OCI-LY7 (cell line): ENCODE data around the gene FBLN2. TPM values are rescaled to one million over a fixed set of nuclear protein-coding genes. Genes with fewer than 3 reads are reported as not detected.

Source experiments
- BruUV-seq: library from RNA; stranded (reverse); fragments of 400-500 nt; replicated peaks from 2 replicates; lab custom pipeline; 2021; lab: Mats Ljungman, UMichigan
- CTCF ChIA-PET: fragments of 300-600 bp; sonication (Branson Sonifier 250); formaldehyde crosslinking; loops from one replicate; lab custom pipeline; 2022; ENCODE audit warnings: antibody characterized with exemption; ENCODE audit not compliant: unreplicated experiment; lab: Charles Lee
- POLR2A ChIA-PET: fragments of 300-600 bp; sonication (Branson Sonifier 250); formaldehyde crosslinking; loops from one replicate; lab custom pipeline; 2022; ENCODE audit warnings: antibody characterized with exemption; lab: Charles Lee
- DNase-seq: peaks from one replicate; pipeline ENCODE4 v3.0.0-alpha.2; 2015; ENCODE audit warnings: low spot score
- H2AFZ ChIP-seq: fragments of 200-600 bp; sonication (generic), shearing (Covaris generic); 2 replicates; pipeline ENCODE4 v1.6.1; 2014; ENCODE audit warnings: mild to moderate bottlenecking, antibody characterized with exemption, low read length, moderate library complexity
- H3K27ac ChIP-seq: fragments of 200-600 bp; sonication (generic); 2 replicates; pipeline ENCODE4 v1.5.1; 2014; ENCODE audit warnings: mixed run types, low read depth, mild to moderate bottlenecking, moderate library complexity, low read length, inconsistent platforms; ENCODE audit not compliant: poor library complexity, severe bottlenecking
- H3K36me3 ChIP-seq: fragments of 200-600 bp; sonication (generic); 2 replicates; pipeline ENCODE4 v1.6.1; 2014; ENCODE audit warnings: mild to moderate bottlenecking, antibody characterized with exemption, low read length, moderate library complexity, mixed read lengths; ENCODE audit not compliant: insufficient read depth
- H3K4me1 ChIP-seq: fragments of 200-600 bp; sonication (generic); 2 replicates; pipeline ENCODE4 v1.5.1; 2014; ENCODE audit warnings: mild to moderate bottlenecking, low read length; ENCODE audit not compliant: insufficient read depth, poor library complexity, severe bottlenecking
- H3K4me2 ChIP-seq: fragments of 200-600 bp; sonication (generic); 2 replicates; pipeline ENCODE4 v1.6.1; 2014; ENCODE audit warnings: mild to moderate bottlenecking, low read length
- H3K4me3 ChIP-seq: fragments of 200-600 bp; sonication (generic); 2 replicates; pipeline ENCODE4 v1.5.1; 2014; ENCODE audit warnings: mild to moderate bottlenecking, low read depth, low read length; ENCODE audit not compliant: poor library complexity, severe bottlenecking
- H3K79me2 ChIP-seq: fragments of 200-600 bp; sonication (generic); 2 replicates; pipeline ENCODE4 v1.6.1; 2016; ENCODE audit warnings: low read depth, mild to moderate bottlenecking, low read length, moderate library complexity, mixed read lengths; ENCODE audit not compliant: insufficient read depth
- H3K9me2 ChIP-seq: fragments of 200-600 bp; sonication (generic); 2 replicates; pipeline ENCODE4 v1.6.1; 2016; ENCODE audit warnings: mild to moderate bottlenecking, low read length, mixed read lengths; ENCODE audit not compliant: insufficient read depth
- H3K9me3 ChIP-seq: fragments of 200-600 bp; sonication (generic); 2 replicates; pipeline ENCODE4 v1.6.1; 2014; ENCODE audit warnings: mild to moderate bottlenecking, mixed run types, low read length, mixed read lengths
- H4K20me1 ChIP-seq: fragments of 200-600 bp; sonication (generic); 2 replicates; pipeline ENCODE4 v1.6.1; 2014; ENCODE audit warnings: mild to moderate bottlenecking, antibody characterized with exemption, low read length, moderate library complexity, mixed read lengths; ENCODE audit not compliant: insufficient read depth
- EZH2phosphoT487 ChIP-seq: fragments of 200-600 bp; sonication (generic); IDR thresholded peaks from 2 replicates; pipeline ENCODE4 v1.6.1; 2018; ENCODE audit warnings: low read depth, borderline replicate concordance, mild to moderate bottlenecking, mixed run types, antibody characterized with exemption, low read length, moderate library complexity, mixed read lengths
- intact Hi-C: fragments of 100-400 bp; cut with micrococcal nuclease; formaldehyde crosslinking; loops from one replicate; pipeline ENCODE4 v1.10.0; 2022; ENCODE audit not compliant: unreplicated experiment
- total RNA-seq, 2 experiments: library from RNA; depleted of rRNA in 1 of 2; stranded (reverse); fragments of >200 nt in 1 of 2; shearing (Covaris generic) in 1 of 2; gene quantifications; 2 replicates each; pipeline ENCODE4 v1.2.3, GENCODE V29; 2014 to 2022
- TF ChIP-seq, protein P1 (sequence below): fragments of 200-600 bp; sonication (generic); conservative IDR thresholded peaks from 2 replicates; pipeline ENCODE4 v1.5.1; 2014; ENCODE audit warnings: mild to moderate bottlenecking, antibody characterized with exemption, low read length, moderate library complexity, mixed read lengths

Gene FBLN2
- total RNA-seq, 2 experiments from 2014 or later = not detected

DNA sequence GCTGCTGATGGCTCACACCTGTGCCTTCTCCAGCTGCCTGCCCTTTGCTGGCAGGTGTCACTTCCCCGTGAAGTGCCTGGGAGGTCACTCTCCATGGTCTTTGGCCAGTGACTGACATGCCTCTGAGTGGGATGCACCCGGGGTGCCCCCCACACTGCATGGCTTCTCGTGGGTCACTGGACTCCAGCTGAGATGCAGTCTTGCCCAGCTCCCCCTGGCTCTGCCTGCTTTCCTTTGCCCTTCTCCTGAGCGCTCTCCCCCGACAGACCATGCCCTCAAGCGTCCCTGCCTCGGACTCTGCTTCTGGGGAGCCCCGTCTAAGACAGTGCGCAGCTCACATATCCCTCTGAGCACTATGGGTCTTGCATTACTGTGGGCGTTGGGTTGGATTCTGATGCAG lies 14.4 kb downstream of the FBLN2 start:
- H3K9me3 ChIP-seq = no peaks in the 10 kb centered on the region
- no peak overlapping the region for H3K27ac ChIP-seq
- no peaks in the 10 kb centered on the region for H3K36me3 ChIP-seq
- no peak overlapping the region for H3K4me2 ChIP-seq
- no peaks in the 10 kb centered on the region for H3K79me2 ChIP-seq
- no peak for DNase-seq
- H3K4me3 ChIP-seq = no peak overlapping the region
- H3K9me2 ChIP-seq = no peaks in the 10 kb centered on the region
- TF ChIP-seq, protein P1, sequence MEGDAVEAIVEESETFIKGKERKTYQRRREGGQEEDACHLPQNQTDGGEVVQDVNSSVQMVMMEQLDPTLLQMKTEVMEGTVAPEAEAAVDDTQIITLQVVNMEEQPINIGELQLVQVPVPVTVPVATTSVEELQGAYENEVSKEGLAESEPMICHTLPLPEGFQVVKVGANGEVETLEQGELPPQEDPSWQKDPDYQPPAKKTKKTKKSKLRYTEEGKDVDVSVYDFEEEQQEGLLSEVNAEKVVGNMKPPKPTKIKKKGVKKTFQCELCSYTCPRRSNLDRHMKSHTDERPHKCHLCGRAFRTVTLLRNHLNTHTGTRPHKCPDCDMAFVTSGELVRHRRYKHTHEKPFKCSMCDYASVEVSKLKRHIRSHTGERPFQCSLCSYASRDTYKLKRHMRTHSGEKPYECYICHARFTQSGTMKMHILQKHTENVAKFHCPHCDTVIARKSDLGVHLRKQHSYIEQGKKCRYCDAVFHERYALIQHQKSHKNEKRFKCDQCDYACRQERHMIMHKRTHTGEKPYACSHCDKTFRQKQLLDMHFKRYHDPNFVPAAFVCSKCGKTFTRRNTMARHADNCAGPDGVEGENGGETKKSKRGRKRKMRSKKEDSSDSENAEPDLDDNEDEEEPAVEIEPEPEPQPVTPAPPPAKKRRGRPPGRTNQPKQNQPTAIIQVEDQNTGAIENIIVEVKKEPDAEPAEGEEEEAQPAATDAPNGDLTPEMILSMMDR = no peak
- TF ChIP-seq EZH2phosphoT487 = no peak
- no peak overlapping the region for H2AFZ ChIP-seq
- POLR2A ChIA-PET = no interaction called here
- intact Hi-C loops = no loop called here
- no peaks in the 10 kb centered on the region for H4K20me1 ChIP-seq
- no peaks in the 10 kb centered on the region for H3K4me1 ChIP-seq
- CTCF ChIA-PET = no interaction called here
- no TSS peak for BruUV-seq

DNA sequence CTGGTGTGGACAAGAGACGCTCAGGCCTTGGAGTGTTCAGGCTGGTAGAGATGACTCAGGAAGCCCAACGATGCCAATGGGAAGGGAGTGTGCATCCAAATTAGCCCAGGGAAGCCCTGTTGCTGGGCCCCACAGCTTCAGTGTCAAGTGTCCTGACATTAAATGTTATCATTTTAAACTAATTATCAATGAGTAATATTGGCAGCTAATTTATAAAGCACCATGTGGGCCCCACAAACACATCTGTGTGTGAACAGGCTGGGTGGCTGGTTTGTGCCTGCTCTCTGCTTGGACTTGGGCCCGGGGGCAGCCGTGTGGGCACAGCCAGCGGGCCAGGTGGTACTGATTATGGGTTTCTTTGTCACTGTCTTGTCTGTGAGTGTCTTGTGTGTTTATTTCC lies 15.0 kb downstream of the FBLN2 start:
- TF ChIP-seq, protein P1 = no peak
- TF ChIP-seq EZH2phosphoT487 = no peak
- POLR2A ChIA-PET = no interaction called here
- Histone ChIP-seq H3K9me2 (no peaks in the 10 kb centered on the region), H3K4me1 (no peaks in the 10 kb centered on the region), H3K79me2 (no peaks in the 10 kb centered on the region), H3K4me2 (no peak overlapping the region), H4K20me1 (no peaks in the 10 kb centered on the region), H3K4me3 (no peak overlapping the region), H3K36me3 (no peaks in the 10 kb centered on the region), H3K27ac (no peak overlapping the region), H3K9me3 (no peaks in the 10 kb centered on the region), H2AFZ (no peak overlapping the region)
- intact Hi-C loops = no loop called here
- CTCF ChIA-PET = no interaction called here
- no TSS peak for BruUV-seq
- no peak for DNase-seq

DNA sequence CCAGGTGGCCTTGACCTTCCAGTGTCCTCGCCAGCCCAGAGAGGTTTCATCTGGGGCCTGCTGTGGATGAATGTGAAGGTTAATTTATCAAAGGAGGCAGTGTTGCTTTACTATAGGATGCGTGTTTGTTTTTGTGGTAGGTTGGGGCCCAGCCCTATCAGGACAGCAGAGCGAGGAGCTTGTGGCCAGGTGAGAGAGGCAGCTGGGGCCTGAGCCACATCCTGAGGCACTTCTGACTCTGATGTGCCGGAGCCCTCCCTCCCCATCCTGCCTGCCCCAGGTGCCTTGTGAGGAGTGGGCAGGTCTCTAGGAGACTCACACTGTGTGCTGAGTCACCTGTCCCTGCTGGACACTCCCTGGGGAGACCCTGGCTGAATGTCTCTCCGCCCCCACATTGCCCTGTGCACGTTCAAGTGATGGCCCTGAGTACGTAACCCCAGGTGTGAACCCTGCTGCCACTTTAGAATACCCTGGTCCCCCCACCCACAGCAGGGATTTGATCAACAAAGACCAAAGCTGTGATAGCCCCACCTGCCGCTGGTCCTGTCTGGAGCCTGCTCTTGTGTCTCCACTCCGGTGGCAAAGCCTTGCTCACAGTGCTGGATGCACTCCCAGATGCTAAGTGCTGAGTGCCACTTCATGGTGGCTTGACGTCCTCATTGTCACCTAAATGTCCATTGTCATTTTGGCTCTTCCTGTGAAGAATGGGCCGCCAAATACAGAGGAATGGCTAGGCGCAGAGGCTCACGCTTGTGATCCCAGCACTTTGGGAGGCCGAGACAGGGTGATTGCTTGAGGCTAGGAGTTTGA lies 16.0 kb downstream of the FBLN2 start:
- intact Hi-C loops = no loop called here
- BruUV-seq = no TSS peak
- H2AFZ ChIP-seq = no peak overlapping the region
- H3K9me3 ChIP-seq = no peaks in the 10 kb centered on the region
- H3K4me2 ChIP-seq = no peak overlapping the region
- CTCF ChIA-PET = no interaction called here
- no peak for TF ChIP-seq EZH2phosphoT487
- POLR2A ChIA-PET = no interaction called here
- no peaks in the 10 kb centered on the region for H3K4me1 ChIP-seq
- H3K9me2 ChIP-seq = no peaks in the 10 kb centered on the region
- no peak overlapping the region for H3K4me3 ChIP-seq
- H3K27ac ChIP-seq = no peak overlapping the region
- H3K36me3 ChIP-seq = no peaks in the 10 kb centered on the region
- H4K20me1 ChIP-seq = no peaks in the 10 kb centered on the region
- DNase-seq = no peak
- H3K79me2 ChIP-seq = no peaks in the 10 kb centered on the region
